ENCODE measurements around the gene RPL39.

The RPL39 gene

GRCh38 chrX:119753001-119753400 lies 38.4 kb downstream of the RPL39 start:
- no peak for TF ChIP-seq REST (IDR thresholded peaks at IDR 0.05; ENCODE audit: insufficient read depth in 1 of 2, low read depth in 2 of 2, low read length in 2 of 2)
- no peak for TF ChIP-seq TAF1 (IDR thresholded peaks at IDR 0.05; ENCODE audit: borderline replicate concordance, insufficient read depth, low read length)
- TF ChIP-seq POLR2AphosphoS5 (IDR thresholded peaks at IDR 0.05; ENCODE audit: low read depth, low read length): no peak
- no peak for TF ChIP-seq FOXP2 (optimal IDR thresholded peaks at IDR 0.05; ENCODE audit: borderline replicate concordance, extremely low read depth, extremely low read length, insufficient read depth)
- TF ChIP-seq SIN3A (IDR thresholded peaks at IDR 0.05; ENCODE audit: borderline replicate concordance, insufficient read depth, low read length): no peak

GRCh38 chrX:119745283-119745848 lies 46.1 kb downstream of the RPL39 start:
- no peak for TF ChIP-seq POLR2AphosphoS5 (IDR thresholded peaks at IDR 0.05; ENCODE audit: low read depth, low read length)
- no peak for TF ChIP-seq REST (IDR thresholded peaks at IDR 0.05; ENCODE audit: insufficient read depth in 1 of 2, low read depth in 2 of 2, low read length in 2 of 2)
- no peak for TF ChIP-seq SIN3A (IDR thresholded peaks at IDR 0.05; ENCODE audit: borderline replicate concordance, insufficient read depth, low read length)
- TF ChIP-seq FOXP2 (optimal IDR thresholded peaks at IDR 0.05; ENCODE audit: borderline replicate concordance, extremely low read depth, extremely low read length, insufficient read depth): no peak
- TF ChIP-seq TAF1 (IDR thresholded peaks at IDR 0.05; ENCODE audit: borderline replicate concordance, insufficient read depth, low read length): no peak

- no peak for TF ChIP-seq TAF1 (IDR thresholded peaks at IDR 0.05; ENCODE audit: borderline replicate concordance, insufficient read depth, low read length)
- no peak for TF ChIP-seq SIN3A (IDR thresholded peaks at IDR 0.05; ENCODE audit: borderline replicate concordance, insufficient read depth, low read length)
Observed at GRCh38 chrX:119738742-119739141, 52.7 kb downstream of the RPL39 start.

Data from PFSK-1 (cell line).